DOHH2 (cell line): ENCODE measurements around the gene PSMA2.

Source experiments
- H3F3A ChIP-seq: fragments of 200-600 bp; sonication (generic), shearing (Covaris generic); 2 replicates; pipeline ENCODE4 v1.6.0; 2016; ENCODE audit warnings: antibody characterized with exemption, mild to moderate bottlenecking; ENCODE audit not compliant: control insufficient read depth, insufficient read depth
- H3K27ac ChIP-seq: fragments of 200-600 bp; sonication (generic); 2 replicates; pipeline ENCODE4 v1.5.1; 2014; ENCODE audit warnings: low read depth, mild to moderate bottlenecking, low read length, moderate library complexity
- H3K27me3 ChIP-seq: fragments of 200-600 bp; sonication (generic); 2 replicates; pipeline ENCODE4 v1.6.1; 2014; ENCODE audit warnings: mild to moderate bottlenecking, low read length, mixed read lengths; ENCODE audit not compliant: control insufficient read depth
- H3K36me3 ChIP-seq: fragments of 200-600 bp; sonication (generic); 2 replicates; pipeline ENCODE4 v1.6.1; 2014; ENCODE audit warnings: mild to moderate bottlenecking, low read length, moderate library complexity, mixed read lengths; ENCODE audit not compliant: control insufficient read depth
- H3K4me1 ChIP-seq: fragments of 200-600 bp; sonication (generic); 2 replicates; pipeline ENCODE4 v1.6.1; 2014; ENCODE audit warnings: mild to moderate bottlenecking, low read length, mixed read lengths; ENCODE audit not compliant: control insufficient read depth
- H3K4me2 ChIP-seq: fragments of 200-600 bp; sonication (generic); 2 replicates; pipeline ENCODE4 v1.6.0; 2014; ENCODE audit warnings: mild to moderate bottlenecking, low read length, moderate library complexity
- H3K4me3 ChIP-seq: fragments of 200-600 bp; sonication (generic); 2 replicates; pipeline ENCODE4 v1.5.1; 2014; ENCODE audit warnings: mild to moderate bottlenecking, low read length, mixed read lengths
- H3K79me2 ChIP-seq: fragments of 200-600 bp; sonication (generic); 2 replicates; pipeline ENCODE4 v1.6.1; 2014; ENCODE audit warnings: mild to moderate bottlenecking, low read length, mixed read lengths; ENCODE audit not compliant: control insufficient read depth
- H3K9me2 ChIP-seq: fragments of 200-600 bp; sonication (generic); replicated peaks from 2 replicates; pipeline ENCODE4 v1.6.1; 2014; ENCODE audit warnings: mild to moderate bottlenecking, low read length, mixed read lengths; ENCODE audit not compliant: control insufficient read depth
- H3K9me3 ChIP-seq: fragments of 200-600 bp; sonication (generic); 2 replicates; pipeline ENCODE4 v1.6.1; 2014; ENCODE audit warnings: antibody characterized with exemption, low read length, mixed read lengths; ENCODE audit not compliant: control insufficient read depth, insufficient read depth
- H4K20me1 ChIP-seq: fragments of 200-600 bp; sonication (generic); 2 replicates; pipeline ENCODE4 v1.6.0; 2014; ENCODE audit warnings: low read depth, mild to moderate bottlenecking, antibody characterized with exemption, low read length, moderate library complexity; ENCODE audit not compliant: control insufficient read depth, insufficient read depth
- EZH2phosphoT487 ChIP-seq: fragments of 200-600 bp; sonication (generic); IDR thresholded peaks from 2 replicates; pipeline ENCODE4 v1.6.1; 2017; ENCODE audit warnings: borderline replicate concordance, mild to moderate bottlenecking, antibody characterized with exemption, low read length, moderate library complexity, mixed read lengths
- TF ChIP-seq, protein P1 (sequence below): fragments of 200-600 bp; sonication (generic); IDR thresholded peaks from one replicate; pipeline ENCODE4 v1.5.1; 2014; ENCODE audit warnings: antibody characterized with exemption, mild to moderate bottlenecking, low read depth, low read length; ENCODE audit not compliant: poor library complexity, severe bottlenecking

The PSMA2 gene

DNA sequence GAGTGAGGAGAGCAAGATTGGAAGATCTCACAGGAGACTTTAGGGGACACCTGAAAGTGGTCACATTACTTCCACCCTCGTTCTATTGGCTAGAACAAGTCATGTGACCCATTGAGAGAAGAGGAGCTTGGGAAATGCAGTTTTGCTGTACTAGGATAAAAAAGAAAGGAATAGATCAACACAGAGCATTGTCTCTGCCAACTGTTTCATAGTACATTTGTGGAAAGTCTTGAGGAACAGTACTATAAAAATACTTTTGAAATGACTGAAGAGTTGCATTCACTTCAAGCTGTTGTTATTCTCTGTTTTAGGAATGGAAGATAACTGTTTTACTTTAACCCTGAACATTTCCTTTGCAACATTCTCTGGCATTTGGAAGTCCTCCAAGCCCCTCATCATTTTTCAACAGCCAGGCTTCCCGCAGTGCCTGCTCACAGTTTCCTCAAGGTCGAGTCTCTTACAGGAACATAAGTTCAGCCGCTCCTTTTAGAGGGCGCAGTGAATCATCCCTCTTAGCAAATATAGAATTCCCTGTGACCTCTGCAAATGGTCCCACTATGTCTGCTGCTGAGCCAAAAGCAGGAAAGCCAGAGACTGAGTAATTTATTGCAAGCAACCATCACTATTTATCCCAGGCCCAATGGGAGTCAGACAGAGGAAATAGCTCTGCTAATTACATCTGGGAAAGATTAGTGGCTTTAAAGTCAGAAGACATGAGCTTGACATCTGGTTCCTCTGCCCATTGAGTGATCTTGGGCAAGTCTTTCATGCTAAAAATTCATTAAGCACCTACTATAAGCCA, 40.9 kb upstream of the PSMA2 start:
- H3K9me3 ChIP-seq, result 0 out of 2 replicates have a peak, but pooled peaks cover 5% of the 10 kb centered on the region
- no peaks in the 10 kb centered on the region for H3K4me1 ChIP-seq
- no peaks in the 10 kb centered on the region for H3F3A ChIP-seq
- H3K27ac ChIP-seq, result no peak overlapping the region
- H3K4me2 ChIP-seq, result no peak overlapping the region
- H3K36me3 ChIP-seq, result no peaks in the 10 kb centered on the region
- no peak overlapping the region for H3K4me3 ChIP-seq
- no peaks in the 10 kb centered on the region for H3K79me2 ChIP-seq
- TF ChIP-seq, protein P1, sequence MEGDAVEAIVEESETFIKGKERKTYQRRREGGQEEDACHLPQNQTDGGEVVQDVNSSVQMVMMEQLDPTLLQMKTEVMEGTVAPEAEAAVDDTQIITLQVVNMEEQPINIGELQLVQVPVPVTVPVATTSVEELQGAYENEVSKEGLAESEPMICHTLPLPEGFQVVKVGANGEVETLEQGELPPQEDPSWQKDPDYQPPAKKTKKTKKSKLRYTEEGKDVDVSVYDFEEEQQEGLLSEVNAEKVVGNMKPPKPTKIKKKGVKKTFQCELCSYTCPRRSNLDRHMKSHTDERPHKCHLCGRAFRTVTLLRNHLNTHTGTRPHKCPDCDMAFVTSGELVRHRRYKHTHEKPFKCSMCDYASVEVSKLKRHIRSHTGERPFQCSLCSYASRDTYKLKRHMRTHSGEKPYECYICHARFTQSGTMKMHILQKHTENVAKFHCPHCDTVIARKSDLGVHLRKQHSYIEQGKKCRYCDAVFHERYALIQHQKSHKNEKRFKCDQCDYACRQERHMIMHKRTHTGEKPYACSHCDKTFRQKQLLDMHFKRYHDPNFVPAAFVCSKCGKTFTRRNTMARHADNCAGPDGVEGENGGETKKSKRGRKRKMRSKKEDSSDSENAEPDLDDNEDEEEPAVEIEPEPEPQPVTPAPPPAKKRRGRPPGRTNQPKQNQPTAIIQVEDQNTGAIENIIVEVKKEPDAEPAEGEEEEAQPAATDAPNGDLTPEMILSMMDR, result no peak
- TF ChIP-seq EZH2phosphoT487, result no peak
- H3K27me3 ChIP-seq, result no peaks in the 10 kb centered on the region
- no peaks in the 10 kb centered on the region for H4K20me1 ChIP-seq
- no peaks in the 10 kb centered on the region for H3K9me2 ChIP-seq

DNA sequence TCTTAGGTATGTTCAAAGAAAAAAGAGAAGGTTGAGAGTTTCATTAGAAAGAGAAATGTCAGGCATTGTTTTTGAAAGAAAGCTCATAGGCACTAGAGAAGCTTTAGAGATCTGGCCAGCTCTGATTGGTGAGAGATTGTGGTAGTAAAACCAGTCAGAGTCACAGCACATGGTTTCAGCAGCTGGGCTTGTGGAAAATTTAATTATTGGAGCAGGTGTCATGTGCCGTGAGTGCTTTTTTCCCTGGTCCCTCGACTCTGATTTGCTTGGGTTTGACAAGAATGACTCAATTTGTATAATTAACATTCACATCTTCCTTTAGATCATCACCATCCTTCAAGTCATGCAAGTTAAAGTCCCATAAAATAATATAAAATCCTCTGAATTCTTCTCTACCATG, 35.4 kb upstream of the PSMA2 start:
- no peak for TF ChIP-seq EZH2phosphoT487
- TF ChIP-seq, protein P1, result no peak
- Histone ChIP-seq H3K36me3 (no peaks in the 10 kb centered on the region), H3K27ac (no peak overlapping the region), H3K4me1 (no peaks in the 10 kb centered on the region), H3K4me2 (no peak overlapping the region), H4K20me1 (no peaks in the 10 kb centered on the region), H3K9me2 (no peaks in the 10 kb centered on the region), H3K9me3 (0 out of 2 replicates have a peak, but pooled peaks cover under 1% of the 10 kb centered on the region), H3K27me3 (no peaks in the 10 kb centered on the region), H3K79me2 (no peaks in the 10 kb centered on the region), H3F3A (no peaks in the 10 kb centered on the region), H3K4me3 (no peak overlapping the region)

DNA sequence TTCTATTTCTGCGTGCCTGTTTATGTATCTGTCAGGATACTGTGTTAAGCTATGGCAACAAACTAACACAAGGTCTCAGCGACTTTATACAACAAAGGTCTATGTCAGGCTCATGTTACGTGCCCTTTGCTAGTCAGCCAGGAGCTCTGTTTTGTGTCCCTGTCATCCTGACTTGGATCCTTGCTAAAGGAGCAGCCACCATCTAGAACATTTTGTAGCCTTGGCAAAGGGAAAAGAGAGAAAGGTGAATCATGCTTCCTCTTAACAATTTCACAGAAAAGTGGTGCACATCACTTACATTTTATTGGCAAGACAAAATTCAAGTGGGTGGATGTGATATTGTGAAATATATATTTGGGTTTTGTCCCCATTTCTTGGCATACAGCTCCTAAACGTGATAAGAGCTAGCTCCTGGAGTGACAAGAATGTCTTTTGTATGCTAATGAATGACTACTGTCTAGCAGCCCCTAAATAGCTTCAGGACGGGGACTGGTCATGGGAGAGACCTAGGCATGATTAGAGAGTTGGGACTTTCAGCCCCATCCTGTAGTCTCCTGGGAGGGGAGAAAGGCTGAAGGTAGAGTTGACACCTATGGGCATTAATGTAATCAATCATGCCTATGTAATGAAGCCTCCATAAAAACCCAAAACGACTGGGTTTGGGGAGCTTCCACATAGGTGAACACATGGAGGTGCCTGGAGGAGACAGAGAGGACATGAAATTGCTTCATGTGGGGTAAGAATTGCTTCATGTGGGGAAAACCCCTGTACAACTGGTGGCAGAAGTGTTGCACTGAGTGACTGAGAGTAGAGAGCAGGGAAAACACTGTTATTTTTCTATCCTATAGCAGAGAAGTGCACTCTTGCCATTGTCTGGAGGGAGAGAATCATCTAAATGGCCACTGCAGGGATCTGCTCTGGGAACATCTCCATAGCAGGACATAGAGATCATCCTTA, 33.2 kb upstream of the PSMA2 start:
- H3F3A ChIP-seq, result no peaks in the 10 kb centered on the region
- no peaks in the 10 kb centered on the region for H3K36me3 ChIP-seq
- no peaks in the 10 kb centered on the region for H3K4me1 ChIP-seq
- H3K27me3 ChIP-seq, result peaks cover 10% of the 10 kb centered on the region
- no peaks in the 10 kb centered on the region for H4K20me1 ChIP-seq
- H3K4me2 ChIP-seq, result no peak overlapping the region
- no peaks in the 10 kb centered on the region for H3K9me3 ChIP-seq
- no peaks in the 10 kb centered on the region for H3K79me2 ChIP-seq
- TF ChIP-seq, protein P1, result no peak
- H3K9me2 ChIP-seq, result no peaks in the 10 kb centered on the region
- H3K4me3 ChIP-seq, result no peak overlapping the region
- no peak overlapping the region for H3K27ac ChIP-seq
